GM12892 (cell line): Measurements from ENCODE around the gene C22orf31.

Experiments
- DNase-seq: peaks from one replicate; pipeline ENCODE4 v3.0.0; 2011; ENCODE audit not compliant: insufficient read length
- FAIRE-seq: peaks from 2 replicates; lab custom pipeline; 2011; peaks lifted over from hg19 to GRCh38; lab: Jason Lieb, UNC
- POLR2A ChIP-seq: IDR thresholded peaks from 2 replicates; pipeline ENCODE4 v1.6.1; 2011; ENCODE audit warnings: low read depth, low read length, control low read depth
- POLR2AphosphoS5 ChIP-seq: IDR thresholded peaks from 2 replicates; pipeline ENCODE4 v1.6.1; 2011; ENCODE audit warnings: low read depth, low read length, control low read depth
- TAF1 ChIP-seq: IDR thresholded peaks from 2 replicates; pipeline ENCODE4 v1.6.1; 2011; ENCODE audit warnings: low read depth, mild to moderate bottlenecking, control low read depth, low read length, borderline replicate concordance

C22orf31 gene

DNA sequence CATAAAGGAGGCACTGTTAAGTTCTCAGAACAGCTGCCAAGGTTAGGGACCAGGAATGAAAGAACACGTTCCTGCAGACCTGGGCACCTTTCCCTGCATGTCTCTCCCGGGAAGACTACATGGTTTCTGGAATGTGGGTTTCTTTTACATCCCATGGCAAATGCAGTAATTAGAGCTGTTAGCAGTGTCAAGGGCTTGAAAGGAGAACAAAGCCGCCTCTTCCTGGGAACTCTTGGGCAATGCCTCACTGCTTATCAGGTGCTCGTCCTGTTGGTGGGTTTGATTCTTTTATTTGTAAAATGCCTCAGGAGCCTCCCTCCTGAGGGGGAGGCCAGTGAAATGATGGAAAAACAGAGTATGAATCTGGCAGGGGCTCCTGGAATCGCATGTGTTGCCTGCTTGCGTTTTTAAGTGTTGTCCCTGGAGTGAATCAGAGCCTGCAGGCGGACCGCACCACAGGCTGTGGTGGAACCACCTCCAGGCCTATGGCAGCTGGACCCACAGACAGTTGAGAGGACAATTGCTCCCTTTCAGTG lies 723 bp upstream of the C22orf31 start:
- FAIRE-seq, result no peak
- no peak for TF ChIP-seq POLR2A
- no peak for TF ChIP-seq TAF1
- TF ChIP-seq POLR2AphosphoS5, result no peak
- DNase-seq, result no peak

DNA sequence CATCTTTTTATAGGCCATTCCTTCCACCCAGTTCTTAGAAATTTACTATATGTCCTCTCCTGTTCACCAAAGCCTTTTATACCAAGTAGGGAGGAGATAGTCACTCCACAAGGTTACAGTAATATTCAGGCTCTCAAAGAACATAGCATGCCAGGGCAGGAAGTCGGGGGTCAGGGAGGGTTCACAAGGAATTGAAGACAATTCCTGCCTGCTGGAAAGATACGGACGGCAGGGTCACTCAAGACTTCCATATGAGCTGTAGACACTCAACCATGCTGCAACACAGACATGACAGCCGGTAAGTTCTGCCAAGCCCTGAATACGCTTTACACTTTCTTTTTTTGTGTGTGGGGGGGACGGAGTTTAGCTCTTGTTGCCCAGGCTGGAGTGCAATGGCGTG lies 700 bp downstream of the C22orf31 start:
- TF ChIP-seq POLR2AphosphoS5 (no peak), TAF1 (no peak), POLR2A (no peak)
- DNase-seq (no peak), FAIRE-seq (no peak)

DNA sequence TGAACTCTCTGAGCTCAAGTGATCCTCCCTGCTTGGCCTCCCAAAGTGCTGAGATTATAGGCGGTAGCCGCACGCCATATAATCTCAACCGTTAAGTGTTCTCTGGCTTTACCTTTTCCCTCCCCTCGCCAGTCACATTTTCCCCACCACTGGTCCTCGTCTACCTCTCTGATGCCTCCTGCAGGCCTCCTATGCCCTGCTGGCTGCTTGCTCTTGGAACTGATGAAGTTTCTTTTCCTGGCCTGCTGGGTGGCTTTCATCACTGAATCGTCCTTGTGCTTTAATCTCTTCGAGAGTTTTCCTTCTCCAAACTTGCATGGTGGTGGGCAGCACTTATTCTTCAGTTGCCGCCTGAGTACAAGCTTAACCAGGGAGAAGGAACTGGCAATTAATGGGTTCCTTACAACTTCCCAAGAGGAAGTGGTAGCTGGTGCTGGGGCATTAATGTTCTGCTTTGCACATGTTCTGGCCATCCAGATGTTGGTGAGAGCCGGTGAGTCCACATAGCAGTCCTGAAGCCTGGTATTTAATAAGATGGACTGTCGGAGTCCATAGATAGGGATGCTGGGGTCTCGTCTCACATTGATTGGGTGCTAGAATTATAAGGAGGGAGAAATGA lies 1.3 kb downstream of the C22orf31 start:
- TF ChIP-seq POLR2AphosphoS5 (no peak), POLR2A (no peak), TAF1 (no peak)
- no peak for DNase-seq
- no peak for FAIRE-seq

DNA sequence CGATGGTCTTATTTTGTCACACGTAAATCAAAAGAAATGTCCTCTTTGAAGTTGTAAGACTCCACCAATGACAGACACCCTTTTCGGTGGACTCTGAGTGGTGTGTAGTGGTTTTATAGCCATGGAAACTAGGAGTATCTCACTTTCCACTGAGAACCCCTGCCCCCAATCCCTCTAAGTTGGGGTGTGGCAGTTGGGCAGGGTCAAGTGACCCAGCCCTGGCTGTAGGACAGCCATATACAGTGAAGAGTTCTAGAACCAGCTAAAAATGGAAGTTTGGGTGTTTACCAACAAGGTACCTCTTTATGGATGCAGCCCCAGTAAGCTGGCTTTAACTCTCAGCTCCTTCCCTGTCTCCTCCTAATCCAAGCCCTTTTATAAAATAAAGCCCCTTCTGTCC lies 5.2 kb downstream of the C22orf31 start:
- FAIRE-seq (no peak), DNase-seq (no peak)
- TF ChIP-seq TAF1 (no peak), POLR2AphosphoS5 (no peak), POLR2A (no peak)

DNA sequence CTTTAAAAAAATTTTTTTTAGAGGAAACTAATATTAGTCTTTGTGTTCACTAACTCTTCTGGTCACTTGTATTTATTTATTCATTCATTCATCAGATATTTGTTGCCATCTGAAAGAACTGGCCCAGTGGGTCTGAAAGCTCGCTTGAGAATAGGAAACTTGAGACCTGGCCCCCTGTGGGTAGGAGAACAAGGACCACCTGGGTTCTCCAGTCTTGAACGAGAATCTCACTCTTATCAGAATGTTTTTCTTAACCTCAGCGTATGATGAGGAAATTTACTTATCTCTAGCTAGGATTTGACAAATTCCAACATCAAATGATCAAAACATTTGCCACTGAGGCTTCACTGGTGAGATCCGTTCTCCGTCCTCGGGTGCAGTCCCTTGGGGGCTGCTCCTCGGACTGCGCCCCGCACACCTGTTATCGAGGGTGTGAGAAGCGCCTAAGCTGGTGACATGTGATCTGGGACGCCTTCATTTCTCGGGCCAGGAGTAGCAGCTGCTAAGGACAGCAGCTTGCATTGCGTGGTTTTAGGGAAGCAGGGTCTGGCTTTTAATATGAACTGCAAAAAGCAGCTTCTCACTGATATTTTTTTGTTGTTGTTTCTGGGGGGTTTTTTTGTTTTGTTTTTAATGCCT lies 6.3 kb downstream of the C22orf31 start:
- no peak for FAIRE-seq
- no peak for DNase-seq

DNA sequence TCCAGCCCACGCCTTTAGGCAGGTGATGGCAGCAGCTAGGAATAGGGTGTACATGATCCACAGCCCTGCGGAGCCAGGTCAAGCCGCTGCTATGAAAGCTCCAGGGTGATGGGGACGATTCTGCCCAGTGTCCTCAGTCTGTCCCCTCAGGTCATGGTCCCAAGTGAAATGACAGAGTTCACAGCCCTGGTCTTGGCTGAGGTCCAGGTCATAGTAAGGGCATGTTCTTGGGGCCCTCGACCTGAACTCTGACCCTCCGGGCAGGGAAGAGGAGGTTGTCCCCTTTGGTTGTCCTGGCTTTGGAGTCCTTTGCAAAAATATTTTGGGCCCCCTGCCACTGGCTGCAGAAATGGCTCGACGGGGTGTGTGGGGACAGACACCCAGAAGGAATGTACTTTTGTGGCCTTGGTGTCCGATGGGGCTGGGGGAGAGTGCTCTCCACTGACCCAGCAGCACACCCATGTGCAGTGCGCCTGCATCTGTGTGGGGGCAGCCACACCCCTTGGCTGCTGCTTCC lies 7.3 kb downstream of the C22orf31 start:
- DNase-seq, result no peak
- TF ChIP-seq POLR2A (no peak), TAF1 (no peak), POLR2AphosphoS5 (no peak)
- FAIRE-seq, result no peak

More for the DNA sequence above, 6.3 kb downstream of the C22orf31 start:
- TF ChIP-seq TAF1, result no peak
- TF ChIP-seq POLR2A, result no peak
- no peak for TF ChIP-seq POLR2AphosphoS5

DNA sequence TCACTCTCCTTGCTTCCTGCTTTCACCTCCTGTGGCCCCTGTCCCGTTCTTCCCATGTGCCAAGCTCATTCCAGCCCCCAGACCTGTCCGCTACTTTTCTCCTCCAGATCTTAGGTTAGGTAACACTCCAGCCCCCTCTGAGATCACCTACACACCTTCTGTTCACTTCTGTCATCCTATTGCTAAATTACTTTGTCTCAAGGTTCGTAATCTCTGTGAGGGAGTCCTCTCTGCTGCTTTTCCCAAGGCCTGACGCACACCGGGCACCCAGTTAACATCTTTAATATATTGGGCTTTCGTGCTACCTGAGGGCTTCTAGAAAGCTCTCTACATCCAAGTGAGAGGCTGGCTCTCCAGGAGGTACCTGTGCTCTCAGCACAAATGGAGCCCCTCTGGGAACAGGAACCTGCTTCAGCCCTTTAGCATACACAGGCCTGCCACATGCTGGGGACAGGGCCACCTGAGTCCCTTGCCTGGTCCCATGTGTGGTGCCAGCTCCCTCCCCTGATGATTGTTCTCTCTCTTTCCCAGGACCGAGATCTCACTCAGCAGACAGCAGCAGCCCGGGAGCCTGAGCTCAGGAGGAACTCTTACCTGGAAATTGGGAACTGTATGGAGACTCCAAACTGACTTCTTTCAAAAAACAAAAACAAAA lies 8.5 kb downstream of the C22orf31 start:
- TF ChIP-seq POLR2A (no peak), TAF1 (no peak), POLR2AphosphoS5 (no peak)
- FAIRE-seq (no peak), DNase-seq (no peak)

DNA sequence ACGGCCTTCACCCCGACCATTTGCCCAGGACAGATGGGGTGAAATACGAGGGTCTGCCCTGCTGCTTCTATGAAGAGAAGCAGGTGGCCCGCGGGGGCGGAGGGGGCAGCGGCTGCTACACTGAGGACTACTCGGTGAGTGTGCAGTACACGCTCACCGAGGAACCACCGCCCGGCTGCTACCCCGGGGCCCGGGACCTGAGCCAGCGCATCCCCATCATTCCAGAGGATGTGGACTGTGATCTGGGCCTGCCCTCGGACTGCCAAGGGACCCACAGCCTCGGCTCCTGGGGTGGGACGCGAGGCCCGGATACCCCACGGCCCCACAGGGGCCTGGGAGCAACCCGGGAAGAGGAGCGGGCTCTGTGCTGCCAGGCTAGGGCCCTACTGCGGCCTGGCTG lies 11.2 kb downstream of the C22orf31 start:
- TF ChIP-seq POLR2A, result no peak
- no peak for TF ChIP-seq POLR2AphosphoS5
- TF ChIP-seq TAF1, result no peak
- FAIRE-seq, result no peak
- DNase-seq, result no peak

DNA sequence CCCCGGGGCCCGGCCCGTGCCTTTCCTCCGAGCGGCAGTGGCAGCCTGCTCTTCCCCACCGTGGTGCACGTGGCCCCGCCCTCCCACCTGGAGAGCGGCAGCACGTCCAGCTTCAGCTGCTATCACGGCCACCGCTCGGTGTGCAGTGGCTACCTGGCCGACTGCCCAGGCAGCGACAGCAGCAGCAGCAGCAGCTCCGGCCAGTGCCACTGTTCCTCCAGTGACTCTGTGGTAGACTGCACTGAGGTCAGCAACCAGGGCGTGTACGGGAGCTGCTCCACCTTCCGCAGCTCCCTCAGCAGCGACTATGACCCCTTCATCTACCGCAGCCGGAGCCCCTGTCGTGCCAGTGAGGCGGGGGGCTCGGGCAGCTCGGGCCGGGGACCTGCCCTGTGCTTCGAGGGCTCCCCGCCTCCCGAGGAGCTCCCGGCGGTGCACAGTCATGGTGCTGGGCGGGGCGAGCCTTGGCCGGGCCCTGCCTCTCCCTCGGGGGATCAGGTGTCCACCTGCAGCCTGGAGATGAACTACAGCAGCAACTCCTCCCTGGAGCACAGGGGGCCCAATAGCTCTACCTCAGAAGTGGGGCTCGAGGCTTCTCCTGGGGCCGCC lies 11.9 kb downstream of the C22orf31 start:
- DNase-seq, result no peak
- FAIRE-seq, result no peak
- TF ChIP-seq POLR2A (no peak), POLR2AphosphoS5 (no peak), TAF1 (no peak)

DNA sequence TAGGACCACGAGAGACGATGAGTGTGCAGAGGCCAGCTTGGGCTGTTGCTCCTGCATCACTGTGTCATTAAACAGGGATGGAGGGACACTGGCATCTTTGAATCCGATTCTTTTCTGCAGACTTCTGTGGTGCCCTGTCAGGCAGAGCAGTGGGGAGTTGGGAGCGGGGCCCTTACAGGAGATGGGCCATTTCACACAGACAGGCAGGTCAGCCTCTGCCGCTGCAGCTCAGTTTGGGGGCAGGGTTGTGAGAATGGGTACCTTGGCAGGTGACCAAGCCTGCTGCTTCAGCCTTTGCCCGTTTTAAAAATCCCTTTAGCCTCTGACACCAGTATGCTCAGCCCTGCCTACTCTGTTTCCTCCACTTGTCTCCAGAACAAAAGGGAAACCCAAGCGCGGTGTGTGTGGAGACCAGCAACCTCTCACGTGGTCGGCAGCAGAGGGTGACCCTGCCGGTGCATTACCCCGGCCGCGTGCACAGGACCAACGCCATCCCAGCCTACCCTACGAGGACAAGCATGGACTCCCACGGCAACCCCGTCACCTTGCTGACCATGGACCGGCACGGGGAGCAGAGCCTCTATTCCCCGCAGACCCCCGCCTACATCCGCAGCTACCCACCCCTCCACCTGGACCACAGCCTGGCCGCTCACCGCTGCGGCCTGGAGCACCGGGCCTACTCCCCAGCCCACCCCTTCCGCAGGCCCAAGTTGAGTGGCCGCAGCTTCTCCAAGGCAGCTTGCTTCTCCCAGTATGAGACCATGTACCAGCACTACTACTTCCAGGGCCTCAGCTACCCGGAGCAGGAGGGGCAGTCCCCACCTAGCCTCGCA lies 12.6 kb downstream of the C22orf31 start:
- DNase-seq (no peak), FAIRE-seq (no peak)
- TF ChIP-seq POLR2AphosphoS5 (no peak), POLR2A (no peak), TAF1 (no peak)
